GM12872 (cell line): Measurements from ENCODE around the gene IGF2R.

Source experiments
- CTCF ChIP-seq: IDR thresholded peaks from 3 replicates; pipeline ENCODE4 v1.5.1; 2011; ENCODE audit warnings: low read depth, mild to moderate bottlenecking, low read length, moderate library complexity; ENCODE audit not compliant: insufficient read depth

The IGF2R gene

DNA sequence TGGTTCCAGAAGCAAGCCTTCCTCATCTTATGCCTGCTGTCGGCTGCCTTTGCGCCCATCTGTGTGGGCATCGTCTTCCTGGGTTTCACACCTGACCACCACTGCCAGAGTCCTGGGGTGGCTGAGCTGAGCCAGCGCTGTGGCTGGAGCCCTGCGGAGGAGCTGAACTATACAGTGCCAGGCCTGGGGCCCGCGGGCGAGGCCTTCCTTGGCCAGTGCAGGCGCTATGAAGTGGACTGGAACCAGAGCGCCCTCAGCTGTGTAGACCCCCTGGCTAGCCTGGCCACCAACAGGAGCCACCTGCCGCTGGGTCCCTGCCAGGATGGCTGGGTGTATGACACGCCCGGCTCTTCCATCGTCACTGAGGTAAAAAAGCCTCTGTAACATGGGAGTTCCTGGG is 153.1 kb downstream of the IGF2R start:
- no peak for TF ChIP-seq CTCF

DNA sequence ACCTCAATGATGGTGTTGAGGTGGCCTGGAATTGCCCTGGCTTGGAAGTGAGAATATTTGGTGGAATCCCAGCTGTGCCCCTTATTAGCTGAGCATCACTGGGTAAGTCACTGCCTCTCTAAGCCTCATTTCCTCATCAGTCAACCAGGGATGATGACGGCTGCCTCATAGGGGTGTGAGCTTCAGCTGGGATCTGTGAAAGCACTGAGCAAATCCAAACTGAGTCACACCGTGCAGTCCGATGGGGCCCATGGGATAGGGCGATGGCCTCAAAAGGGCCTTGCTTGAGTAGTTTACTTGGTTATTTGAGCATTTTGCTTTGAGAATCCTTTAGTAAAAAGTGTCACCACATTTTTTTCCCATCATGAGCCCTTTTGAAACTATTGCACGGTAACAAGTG is 153.9 kb downstream of the IGF2R start:
- no peak for TF ChIP-seq CTCF

- TF ChIP-seq CTCF = no peak
Observed at GRCh38 chr6:160124007-160124406, 155.1 kb downstream of the IGF2R start.

- TF ChIP-seq CTCF = no peak
Observed at GRCh38 chr6:160124605-160125004, 155.7 kb downstream of the IGF2R start.

GRCh38 chr6:160127270-160128124 is 158.6 kb downstream of the IGF2R start:
- no peak for TF ChIP-seq CTCF

GRCh38 chr6:160128125-160128683 is 159.3 kb downstream of the IGF2R start:
- TF ChIP-seq CTCF = no peak

- no peak for TF ChIP-seq CTCF
Observed at GRCh38 chr6:160128879-160129516, 160.1 kb downstream of the IGF2R start.
